Rectal smooth muscle tissue (tissue), 1 donor: Measurements from ENCODE around the gene USP7.
"Not testable (repeated sequence)": the region's sequence is repeated elsewhere in the genome, so short reads cannot be mapped to it uniquely, and the experiment has no call there.

Source experiments
- H3K27ac ChIP-seq: one replicate; pipeline ENCODE4 v1.7.0; 2013; ENCODE audit warnings: low read depth, low read length, inconsistent platforms
- H3K27me3 ChIP-seq: one replicate; pipeline ENCODE4 v1.7.0; 2013; ENCODE audit warnings: low read length; ENCODE audit not compliant: control insufficient read depth, insufficient read depth
- H3K36me3 ChIP-seq: one replicate; pipeline ENCODE4 v1.7.0; 2013; ENCODE audit warnings: low read length; ENCODE audit not compliant: control insufficient read depth, insufficient read depth
- H3K4me1 ChIP-seq: one replicate; pipeline ENCODE4 v1.7.0; 2013; ENCODE audit warnings: low read length; ENCODE audit not compliant: control insufficient read depth, insufficient read depth
- H3K4me3 ChIP-seq: one replicate; pipeline ENCODE4 v1.7.0; 2013; ENCODE audit warnings: low read length
- H3K9ac ChIP-seq: one replicate; pipeline ENCODE4 v1.7.0; 2013; ENCODE audit warnings: low read length

Gene USP7

DNA sequence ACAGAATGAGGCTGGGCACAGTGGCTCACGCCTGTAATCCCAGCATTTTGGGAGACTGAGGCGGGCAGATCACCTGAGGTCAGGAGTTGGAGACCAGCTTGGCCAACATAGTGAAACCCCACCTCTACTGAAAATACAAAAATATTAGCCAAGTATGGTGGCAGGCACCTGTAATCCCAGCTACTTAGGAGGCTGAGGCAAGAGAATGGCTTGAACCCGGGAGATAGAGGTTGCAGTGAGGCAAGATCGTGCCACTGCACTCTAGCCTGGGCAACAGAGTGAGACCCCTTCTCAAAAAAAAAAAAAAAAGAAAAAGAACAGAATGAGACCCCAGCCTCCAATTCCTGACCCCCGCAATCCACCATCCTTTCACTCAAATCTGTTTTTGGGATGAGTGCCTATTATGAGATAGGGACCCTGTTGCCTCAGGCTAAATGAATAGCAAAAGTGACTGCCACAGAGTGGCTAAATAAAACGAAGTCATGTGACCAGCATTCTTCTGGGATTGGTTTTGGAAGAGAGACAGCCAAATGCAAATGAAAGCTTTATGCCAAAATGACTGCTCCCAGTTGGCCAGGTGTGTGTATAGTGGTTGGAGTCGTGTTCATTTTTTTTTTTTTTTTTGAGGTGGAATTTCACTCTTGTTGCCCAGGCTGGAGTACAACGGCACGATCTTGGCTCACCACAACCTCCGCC, 5.6 kb upstream of the USP7 start:
- not testable (repeated sequence) for H3K27me3 ChIP-seq, H3K9ac ChIP-seq, H3K4me3 ChIP-seq, H3K4me1 ChIP-seq, H3K27ac ChIP-seq, H3K36me3 ChIP-seq

DNA sequence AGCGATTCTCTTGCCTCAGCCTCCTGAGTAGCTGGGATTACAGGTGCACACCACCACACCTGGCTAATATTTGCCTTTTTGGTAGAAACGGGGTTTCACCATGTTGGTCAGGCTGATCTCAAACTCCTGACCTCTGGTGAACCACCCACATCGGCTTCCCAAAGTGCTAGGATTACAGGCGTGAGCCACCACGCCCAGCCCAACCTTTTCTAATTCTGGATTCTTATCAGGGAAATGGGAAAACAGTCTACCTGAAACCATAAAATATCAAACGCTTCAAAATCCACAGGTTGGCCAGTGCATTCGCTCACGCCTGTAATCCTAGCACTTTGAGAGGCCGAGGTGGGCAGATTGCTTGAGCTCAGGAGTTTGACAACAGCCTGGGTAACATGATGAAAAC, 4.3 kb upstream of the USP7 start:
- not testable (repeated sequence) for H3K27ac ChIP-seq, H3K27me3 ChIP-seq, H3K4me3 ChIP-seq, H3K9ac ChIP-seq, H3K36me3 ChIP-seq, H3K4me1 ChIP-seq

DNA sequence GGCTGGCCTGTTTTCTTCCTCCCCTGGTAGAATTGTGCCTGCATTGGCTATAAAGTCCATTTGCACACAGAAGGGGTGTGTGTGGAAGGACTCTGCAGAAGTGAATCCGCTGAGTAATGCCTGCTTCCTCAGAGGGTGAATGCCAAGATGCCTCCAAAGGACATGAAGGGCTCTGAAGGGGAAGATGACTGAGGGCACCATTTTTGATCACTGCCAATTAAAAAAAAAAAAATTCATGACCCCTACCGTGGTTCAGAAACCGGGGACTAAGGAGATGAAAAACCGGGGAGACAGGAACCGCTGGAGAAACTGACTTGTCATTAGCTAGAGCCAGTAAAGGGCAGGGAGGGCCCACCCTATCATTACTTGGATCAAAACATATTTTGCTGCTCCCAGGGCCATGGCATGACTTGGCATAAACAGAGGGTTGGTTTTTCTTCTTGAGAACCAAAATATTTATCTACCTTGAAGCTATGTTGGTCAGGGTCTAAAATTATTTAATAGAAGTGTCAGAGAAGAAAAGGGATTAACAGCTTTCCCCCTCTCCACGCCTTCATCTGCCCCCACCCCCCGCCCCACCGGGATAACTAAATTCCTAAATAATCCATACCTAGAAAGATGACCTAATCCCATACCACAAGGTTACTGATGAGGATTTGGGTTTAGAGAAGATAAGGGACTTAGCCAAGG, 3.6 kb upstream of the USP7 start:
- peaks cover 1% of the 10 kb centered on the region for H3K4me1 ChIP-seq
- no peak overlapping the region for H3K9ac ChIP-seq
- no peak overlapping the region for H3K27ac ChIP-seq
- no peaks in the 10 kb centered on the region for H3K27me3 ChIP-seq
- H3K4me3 ChIP-seq, result no peak overlapping the region
- H3K36me3 ChIP-seq, result no peaks in the 10 kb centered on the region

DNA sequence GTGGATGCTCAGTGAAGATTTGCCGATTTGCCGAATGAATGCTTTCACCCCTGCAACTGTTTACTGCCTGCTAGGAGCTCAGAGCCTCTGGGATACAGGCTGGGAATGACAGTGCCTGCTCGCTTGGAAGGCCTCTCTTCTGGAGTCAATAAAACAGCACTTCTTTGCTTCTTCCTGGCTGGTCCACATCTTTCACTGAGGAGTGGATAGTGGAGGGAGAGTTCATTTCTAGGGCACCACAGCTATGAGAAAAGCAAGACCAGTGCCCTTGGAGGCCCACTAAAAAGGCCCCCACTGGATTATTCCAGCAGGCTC, 3.1 kb upstream of the USP7 start:
- Histone ChIP-seq H3K4me1 (peaks cover 6% of the 10 kb centered on the region), H3K27ac (no peak overlapping the region), H3K27me3 (no peaks in the 10 kb centered on the region), H3K4me3 (no peak overlapping the region), H3K9ac (no peak overlapping the region), H3K36me3 (no peaks in the 10 kb centered on the region)

DNA sequence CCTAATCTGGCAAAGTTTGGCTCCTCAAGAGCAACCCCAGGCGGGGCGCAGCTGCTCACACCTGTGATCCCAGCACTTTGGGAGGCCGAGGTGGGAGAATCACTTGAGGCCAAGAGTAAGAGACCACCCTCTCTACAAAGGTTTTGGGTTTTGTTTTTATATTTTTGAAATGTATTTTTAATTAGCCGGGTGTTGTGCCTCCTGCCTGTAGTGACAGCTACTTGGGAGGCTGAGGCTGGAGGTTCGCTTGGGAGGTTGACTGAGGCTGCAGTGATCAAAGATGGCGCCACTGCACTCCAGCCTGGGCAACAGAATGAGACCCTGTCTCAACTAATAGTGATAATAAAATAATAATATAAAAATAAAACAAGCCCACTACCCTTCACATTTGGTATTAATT, 756 bp upstream of the USP7 start:
- Histone ChIP-seq H3K9ac (no peak overlapping the region), H3K27ac (peak overlapping the region; percentile 66), H3K4me1 (peaks cover 23% of the 10 kb centered on the region), H3K36me3 (no peaks in the 10 kb centered on the region), H3K4me3 (peak overlapping the region; percentile 70), H3K27me3 (no peaks in the 10 kb centered on the region)

DNA sequence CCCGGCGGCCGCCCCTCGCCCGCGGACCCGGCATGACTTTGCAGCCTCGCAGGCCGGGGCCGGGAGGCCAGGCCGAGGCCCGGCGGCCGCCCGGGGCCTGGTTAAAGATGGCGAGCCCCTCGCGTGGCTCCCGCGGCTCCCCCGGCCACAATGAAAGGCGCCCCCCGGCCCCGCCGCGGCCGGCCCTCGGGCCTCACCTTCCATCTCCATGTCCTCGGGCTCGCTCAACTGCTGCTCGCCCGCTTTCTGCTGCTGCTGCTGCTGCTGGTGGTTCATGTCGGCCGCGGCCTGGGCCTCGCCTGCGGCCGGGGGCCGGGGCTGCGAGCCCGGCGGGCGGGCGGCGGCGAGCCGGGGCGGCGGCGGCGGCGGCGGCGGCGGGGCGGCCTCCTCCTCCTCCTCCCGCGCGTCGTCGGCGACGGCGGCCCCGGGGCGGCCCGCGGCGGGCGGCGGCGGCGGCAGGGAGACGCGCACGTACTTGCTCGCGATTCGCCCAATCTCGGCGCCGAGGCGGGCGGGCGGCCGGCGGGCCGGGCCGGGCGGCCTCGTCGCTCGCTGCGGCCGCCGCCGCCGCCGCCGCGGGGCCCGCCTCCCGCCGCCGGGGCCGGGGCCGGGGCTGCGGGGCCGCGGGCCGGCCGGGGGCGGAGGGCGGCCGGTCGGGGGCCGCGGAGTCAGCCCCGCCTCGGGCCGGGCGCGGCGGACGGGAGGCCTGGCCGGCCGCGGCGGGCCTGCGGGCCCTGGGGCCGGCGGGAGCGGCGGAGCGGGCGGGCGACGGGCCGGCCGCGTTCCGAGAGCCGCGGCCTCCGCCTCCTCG, 491 bp downstream of the USP7 start:
- H3K4me1 ChIP-seq, result peaks cover 34% of the 10 kb centered on the region
- peak overlapping the region; percentile 47 for H3K9ac ChIP-seq
- H3K27me3 ChIP-seq, result no peaks in the 10 kb centered on the region
- peak overlapping the region; percentile 84 for H3K4me3 ChIP-seq
- H3K36me3 ChIP-seq, result no peaks in the 10 kb centered on the region
- no peak overlapping the region for H3K27ac ChIP-seq

DNA sequence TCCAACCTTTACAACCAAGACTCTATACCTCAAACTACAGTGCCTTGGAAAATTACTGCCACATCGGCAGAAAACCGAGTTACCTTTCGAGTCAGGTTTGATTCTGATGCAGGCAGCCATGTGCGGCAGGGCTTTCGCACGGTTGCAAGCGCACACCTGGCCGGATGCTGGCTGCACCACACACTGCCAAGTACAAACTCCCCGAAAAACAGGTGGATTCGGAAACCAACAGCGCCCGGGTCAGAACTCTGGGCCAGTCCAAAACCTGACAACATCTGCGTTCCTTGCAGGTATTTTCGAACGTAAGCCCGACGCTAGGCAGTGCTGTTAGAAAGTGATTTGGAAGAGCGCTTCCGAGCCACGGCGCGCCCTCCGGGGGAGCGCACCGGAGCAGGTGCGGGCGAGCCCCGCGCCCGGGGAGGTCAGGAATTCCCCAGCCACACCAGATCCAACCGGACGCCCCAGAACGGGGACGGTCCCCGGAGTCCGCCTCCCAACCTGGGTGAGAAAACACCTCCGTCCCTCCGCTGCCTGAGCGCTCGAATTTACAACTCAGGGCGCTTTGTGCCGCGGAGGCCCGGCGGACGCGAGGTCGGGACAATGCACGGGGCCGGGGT, 1.2 kb downstream of the USP7 start:
- Histone ChIP-seq H3K27ac (no peak overlapping the region), H3K9ac (peak overlapping the region; percentile 47), H3K27me3 (no peaks in the 10 kb centered on the region), H3K4me3 (peak overlapping the region; percentile 84), H3K4me1 (peaks cover 41% of the 10 kb centered on the region), H3K36me3 (no peaks in the 10 kb centered on the region)

DNA sequence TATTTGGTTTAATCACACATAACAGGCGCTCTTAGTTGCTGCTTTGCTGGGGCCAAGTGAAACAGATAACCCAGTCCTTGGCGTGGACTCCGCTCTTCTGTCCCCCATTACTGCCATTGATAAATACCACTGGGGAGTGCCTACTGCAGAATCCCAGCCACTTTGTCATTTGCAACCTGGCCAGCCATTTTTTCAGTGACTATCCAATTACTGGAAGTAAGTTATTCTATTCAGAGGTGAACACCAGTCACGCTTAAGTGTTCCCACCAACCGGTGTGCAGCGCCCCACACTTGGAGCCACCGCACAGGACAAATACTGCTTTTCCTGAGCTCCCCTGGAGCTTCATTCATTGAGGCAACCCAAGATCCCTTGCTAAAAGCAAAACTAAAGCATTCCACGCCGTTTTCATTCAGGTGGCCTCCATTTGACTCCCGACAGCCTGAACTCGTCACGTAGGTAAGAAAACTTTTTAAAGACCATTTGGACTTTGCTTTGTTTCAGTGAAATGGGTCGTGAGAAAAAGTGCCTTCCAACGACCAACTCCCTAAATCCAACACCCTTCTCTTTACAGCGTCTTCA, 1.8 kb downstream of the USP7 start:
- Histone ChIP-seq H3K4me3 (peak overlapping the region; percentile 84), H3K4me1 (peaks cover 47% of the 10 kb centered on the region), H3K27me3 (no peaks in the 10 kb centered on the region), H3K27ac (no peak overlapping the region), H3K36me3 (no peaks in the 10 kb centered on the region), H3K9ac (no peak overlapping the region)

DNA sequence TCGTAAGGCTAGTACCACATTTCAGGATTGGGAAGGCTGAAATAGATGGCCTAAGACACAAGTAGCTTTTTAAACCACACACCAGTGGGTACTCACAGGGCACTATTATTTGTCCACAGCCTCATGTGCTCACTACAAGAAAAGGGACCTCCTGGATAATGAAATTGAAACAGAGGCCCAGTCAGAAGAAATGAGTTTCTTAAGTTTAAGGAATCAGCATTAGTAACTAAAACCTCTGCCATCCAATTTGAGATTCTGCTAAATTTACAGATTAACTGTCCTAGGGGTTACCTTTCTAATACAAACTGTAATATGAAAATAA, 3.0 kb downstream of the USP7 start:
- Histone ChIP-seq H3K36me3 (no peaks in the 10 kb centered on the region), H3K4me3 (peak overlapping the region; percentile 24), H3K9ac (no peak overlapping the region), H3K27me3 (no peaks in the 10 kb centered on the region), H3K27ac (peak overlapping the region; percentile 10), H3K4me1 (peaks cover 56% of the 10 kb centered on the region)

DNA sequence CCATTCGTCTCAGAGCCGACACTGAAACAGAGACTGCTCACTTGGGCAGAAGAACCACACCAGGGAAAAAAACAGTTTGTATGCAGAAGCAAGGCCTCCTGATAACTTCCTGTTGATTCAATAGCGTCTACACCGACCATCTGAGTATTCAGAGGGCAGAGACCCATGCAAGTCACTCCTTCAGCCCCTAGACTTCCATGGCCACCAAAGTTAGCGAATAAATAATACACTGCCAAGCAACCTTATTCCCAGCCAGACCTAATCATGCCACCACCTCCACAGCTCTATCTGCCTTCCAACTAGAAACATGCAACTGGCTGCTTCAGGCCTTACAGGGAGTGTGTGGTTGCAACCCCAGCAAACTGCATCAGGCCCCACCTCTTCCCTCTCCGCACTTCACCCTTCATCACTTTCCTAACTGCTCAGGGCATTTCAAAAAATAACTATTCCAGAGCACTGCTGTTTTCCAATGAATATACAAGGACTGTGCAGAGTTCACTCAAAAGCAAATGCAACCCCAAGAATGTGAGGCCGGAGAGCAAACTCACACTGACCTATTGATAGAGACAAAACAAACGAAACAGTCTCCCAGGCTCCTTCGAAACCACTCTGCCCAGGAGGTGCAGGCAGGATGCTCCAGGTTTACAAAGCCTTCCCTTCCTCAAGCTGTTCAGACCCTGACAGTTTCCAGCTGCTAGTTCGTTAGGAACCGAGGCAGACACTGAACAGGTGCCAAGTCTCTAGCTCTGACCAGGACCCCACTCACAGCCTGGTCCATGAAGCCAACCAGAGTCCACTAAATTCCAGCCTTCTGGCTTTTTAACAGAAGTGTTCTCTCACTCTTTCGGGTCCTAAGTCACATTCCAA, 3.6 kb downstream of the USP7 start:
- Histone ChIP-seq H3K4me3 (peak overlapping the region; percentile 24), H3K27ac (peak overlapping the region; percentile 10), H3K4me1 (peaks cover 59% of the 10 kb centered on the region), H3K9ac (no peak overlapping the region), H3K27me3 (no peaks in the 10 kb centered on the region), H3K36me3 (no peaks in the 10 kb centered on the region)

DNA sequence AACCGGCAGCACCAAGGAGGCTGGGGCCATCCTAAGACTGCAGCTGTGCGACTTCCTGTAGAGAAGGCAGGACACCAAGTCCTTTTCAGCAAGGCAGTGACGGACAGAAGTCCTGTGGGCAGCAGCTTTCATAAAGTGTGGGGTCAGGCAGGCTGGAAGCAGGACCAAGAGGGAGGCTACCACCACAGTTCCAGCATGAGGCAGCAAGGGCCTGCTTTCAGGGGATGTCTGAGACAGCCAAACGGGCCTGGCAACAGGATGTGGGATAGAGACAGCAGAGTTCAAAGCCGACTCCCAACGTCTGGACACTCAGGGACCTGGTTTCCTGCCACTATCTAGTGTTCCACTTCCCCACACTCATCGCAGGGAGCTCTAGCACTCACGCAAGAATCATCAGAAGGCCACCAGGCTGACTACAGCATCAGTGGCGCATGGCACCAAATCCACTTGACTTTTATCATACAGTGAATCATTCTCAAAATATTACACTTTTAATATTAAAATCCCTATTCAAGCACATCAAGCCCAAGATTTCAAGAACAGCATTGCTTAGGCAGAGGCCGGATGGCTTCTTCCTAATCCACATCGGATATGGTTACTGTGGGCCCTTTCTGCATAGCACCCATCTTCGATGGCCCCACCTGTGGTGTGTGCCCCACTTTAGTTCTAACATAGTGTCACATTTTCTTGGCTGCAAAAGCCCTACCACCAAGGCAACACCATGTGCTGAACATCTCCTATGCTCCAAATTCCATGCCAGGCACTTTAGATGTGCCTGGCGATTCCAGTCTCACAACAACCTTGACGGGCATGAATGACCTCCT, 5.2 kb downstream of the USP7 start:
- Histone ChIP-seq H3K4me1 (peaks cover 59% of the 10 kb centered on the region), H3K9ac (no peak overlapping the region), H3K27me3 (no peaks in the 10 kb centered on the region), H3K4me3 (peak overlapping the region; percentile 41), H3K27ac (no peak overlapping the region), H3K36me3 (no peaks in the 10 kb centered on the region)
